Measurements from ENCODE around the gene CAPN5. TPM values are rescaled to one million over a fixed set of nuclear protein-coding genes. Genes with fewer than 3 reads are reported as not detected.

Gene CAPN5
- polyA plus RNA-seq, 2 of the 4 experiments (the other 2 are of a cell fraction): 9.4 to 12.9 TPM

- peaks cover 48% of the 10 kb centered on the region for H3K9me3 ChIP-seq
- H3K27ac ChIP-seq: no peak overlapping the region; a peak in 2 of 6 replicates
- 92% methylated on average over 5 of the region's 5 CpGs for WGBS (ENCODE audit: missing lambda C conversion rate)
- ChIA-PET POLR2A (no interaction called here), CTCF (interaction anchor here (1.6 to 2.0 kb wide), 2 partner anchors 11 to 12 kb away, joined by 4 to 10 read pairs; no protein-coding TSS in a partner anchor)
- TF ChIP-seq ZC3H11A (IDR thresholded peaks at IDR 0.05): no peak
- TF ChIP-seq RAD21 (conservative IDR thresholded peaks at IDR 0.05 in 1 of 2, IDR thresholded peaks at IDR 0.05 in 1 of 2): no peak
- no peak for TF ChIP-seq JUNB (IDR thresholded peaks at IDR 0.05)
- no peak for TF ChIP-seq HDAC2 (IDR thresholded peaks at IDR 0.05)
- no peak for TF ChIP-seq EHF (CRISPR knock-in tag; IDR thresholded peaks at IDR 0.05)
- no peak for TF ChIP-seq TP53 (CRISPR knock-in tag; IDR thresholded peaks at IDR 0.05)
- no peak for TF ChIP-seq MAX (IDR thresholded peaks at IDR 0.05)
- no peak for TF ChIP-seq HMGXB4 (CRISPR knock-in tag; IDR thresholded peaks at IDR 0.05; ENCODE audit: borderline replicate concordance)
- TF ChIP-seq REST (IDR thresholded peaks at IDR 0.05): no peak
- no peak for TF ChIP-seq HOXB13 (CRISPR knock-in tag; IDR thresholded peaks at IDR 0.05; ENCODE audit: low read depth)
- no peak for TF ChIP-seq ELK1 (IDR thresholded peaks at IDR 0.05; ENCODE audit: low read depth, low read length)
- TF ChIP-seq POLR2AphosphoS2 (conservative IDR thresholded peaks at IDR 0.05; ENCODE audit: low read length): no peak
- TF ChIP-seq NFE2L2 (conservative IDR thresholded peaks at IDR 0.05; ENCODE audit: low read length): no peak
- TF ChIP-seq FOSL2 (IDR thresholded peaks at IDR 0.05): no peak
- no peak for TF ChIP-seq FOSL2 (CRISPR knock-in tag; IDR thresholded peaks at IDR 0.05)
- no peak for TF ChIP-seq RCOR1 (IDR thresholded peaks at IDR 0.05; ENCODE audit: low read depth, low read length)
- no peak for TF ChIP-seq POLR2A (IDR thresholded peaks at IDR 0.05; ENCODE audit: low read length)
- peaks cover 16% of the 10 kb centered on the region for H3K4me1 ChIP-seq
- H3K4me3 ChIP-seq: no peak overlapping the region
- H3K4me2 ChIP-seq: no peak overlapping the region
- no peak for FAIRE-seq
- ATAC-seq: no peak
- no peak for DNase-seq (ENCODE audit: low read depth in 1 of 2, low spot score in 1 of 2)
These were observed 7.0 kb upstream of the CAPN5 start for GRCh38 chr11:77059806-77060205.

GRCh38 chr11:77060234-77060633, 6.5 kb upstream of the CAPN5 start:
- no peak overlapping the region for H3K4me3 ChIP-seq
- no peak for TF ChIP-seq MAZ (IDR thresholded peaks at IDR 0.05; ENCODE audit: borderline replicate concordance, low read depth, low read length)
- TF ChIP-seq KDM1A (IDR thresholded peaks at IDR 0.05; ENCODE audit: low read depth): no peak
- TF ChIP-seq NR3C1 (IDR thresholded peaks at IDR 0.05): no peak
- TF ChIP-seq SMC3 (IDR thresholded peaks at IDR 0.05): no peak
- TF ChIP-seq EHF (CRISPR knock-in tag; IDR thresholded peaks at IDR 0.05): no peak
- TF ChIP-seq CHD2 (IDR thresholded peaks at IDR 0.05; ENCODE audit: low read length, partially characterized antibody): no peak
- no peak for TF ChIP-seq HOXA7 (CRISPR knock-in tag; IDR thresholded peaks at IDR 0.05)
- TF ChIP-seq FOSL2 (IDR thresholded peaks at IDR 0.05): no peak
- TF ChIP-seq FOSL2 (CRISPR knock-in tag; IDR thresholded peaks at IDR 0.05): no peak
- TF ChIP-seq JUN (IDR thresholded peaks at IDR 0.05): no peak
- no peak for TF ChIP-seq EHMT2 (IDR thresholded peaks at IDR 0.05; ENCODE audit: low read depth)
- TF ChIP-seq RARB (CRISPR knock-in tag; IDR thresholded peaks at IDR 0.05): no peak
- TF ChIP-seq ESRRA (IDR thresholded peaks at IDR 0.05; ENCODE audit: borderline replicate concordance, low read length): no peak
- TF ChIP-seq EP300 (IDR thresholded peaks at IDR 0.05): no peak
- no peak for TF ChIP-seq CTCF (IDR thresholded peaks at IDR 0.05)
- H3K27ac ChIP-seq: peak overlapping the region; percentile 58 to 79
- peaks cover 16% of the 10 kb centered on the region for H3K4me1 ChIP-seq
- WGBS (ENCODE audit: missing lambda C conversion rate): 79% methylated on average over 4 of the region's 4 CpGs
- peaks cover 48% of the 10 kb centered on the region for H3K9me3 ChIP-seq
- FAIRE-seq (peak; percentile 49), ATAC-seq (no peak), DNase-seq (ENCODE audit: low read depth in 1 of 2, low spot score in 1 of 2) (no peak)
- CTCF ChIA-PET: interaction anchor here (1.0 to 2.0 kb wide), 3 partner anchors 10 to 31 kb away, joined by 4 to 10 read pairs (median 4); no protein-coding TSS in a partner anchor
- POLR2A ChIA-PET: no interaction called here
- peak overlapping the region; percentile 69 for H3K4me2 ChIP-seq
